IMR-90 (cell line): Measurements from ENCODE around the gene RAI1. TPM values are rescaled to one million over a fixed set of nuclear protein-coding genes. Genes with fewer than 3 reads are reported as not detected.
"Not testable (repeated sequence)": the region's sequence is repeated elsewhere in the genome, so short reads cannot be mapped to it uniquely, and the experiment has no call there.

ENCODE experiments used
- ATAC-seq: fragments of 200-7000 bp; cut with Tn5 transposase; 2 replicates; pipeline ENCODE4 v1.9.1; 2020; ENCODE audit warnings: low read depth, mild to moderate bottlenecking, moderate library complexity
- BruUV-seq: library from RNA; stranded (reverse); fragments of 400-500 nt; replicated peaks from 2 replicates; lab custom pipeline; 2021; lab: Mats Ljungman, UMichigan
- CTCF ChIA-PET: fragments of 300-600 bp; formaldehyde crosslinking; extraction: SDS; loops from one replicate; lab custom pipeline; 2021; ENCODE audit warnings: antibody characterized with exemption; lab: Yijun Ruan, JAX
- POLR2A ChIA-PET: fragments of 300-600 bp; sonication (Branson Sonifier 250); formaldehyde crosslinking; loops from one replicate; lab custom pipeline; 2022; ENCODE audit warnings: antibody characterized with exemption; ENCODE audit not compliant: unreplicated experiment; lab: Charles Lee
- DNase-seq: peaks from one replicate; pipeline ENCODE4 v3.0.0; 2013
- H2AFZ ChIP-seq: replicated peaks from 2 replicates; pipeline ENCODE3; 2013; ENCODE audit warnings: low read length, mild to moderate bottlenecking; ENCODE audit not compliant: poor library complexity
- H2AK5ac ChIP-seq: 2 replicates; pipeline ENCODE4 v1.6.1; 2013; ENCODE audit warnings: low read depth, low read length, inconsistent platforms
- H2AK9ac ChIP-seq: replicated peaks from 2 replicates; pipeline ENCODE3; 2013; ENCODE audit warnings: mild to moderate bottlenecking, low read depth, low read length, moderate library complexity; ENCODE audit not compliant: poor library complexity
- H2BK120ac ChIP-seq: 2 replicates; pipeline ENCODE4 v1.6.1; 2013; ENCODE audit warnings: low read depth, low read length, inconsistent platforms
- H2BK15ac ChIP-seq: 3 replicates; pipeline ENCODE4 v1.6.1; 2013; ENCODE audit warnings: low read depth, low read length, inconsistent platforms
- H2BK20ac ChIP-seq: 2 replicates; pipeline ENCODE4 v1.6.1; 2013; ENCODE audit warnings: low read depth, mild to moderate bottlenecking, inconsistent platforms, low read length, moderate library complexity
- H2BK5ac ChIP-seq: 2 replicates; pipeline ENCODE4 v1.6.1; 2013; ENCODE audit warnings: mild to moderate bottlenecking, low read depth, low read length, inconsistent platforms; ENCODE audit not compliant: poor library complexity, severe bottlenecking
- H3K14ac ChIP-seq: replicated peaks from 2 replicates; pipeline ENCODE4 v1.6.1; 2013; ENCODE audit warnings: low read depth, low read length, inconsistent platforms
- H3K18ac ChIP-seq: 2 replicates; pipeline ENCODE4 v1.6.1; 2013; ENCODE audit warnings: low read depth, low read length, control low read depth
- H3K23ac ChIP-seq: 2 replicates; pipeline ENCODE4 v1.6.1; 2013; ENCODE audit warnings: low read depth, low read length, inconsistent platforms
- H3K27ac ChIP-seq: 2 replicates; pipeline ENCODE4 v1.5.1; 2013; ENCODE audit warnings: mild to moderate bottlenecking, control low read depth, low read length; ENCODE audit not compliant: insufficient read depth
- H3K27me3 ChIP-seq: 2 replicates; pipeline ENCODE4 v1.6.1; 2013; ENCODE audit warnings: low read length; ENCODE audit not compliant: control insufficient read depth, insufficient read depth
- H3K36me3 ChIP-seq: 2 replicates; pipeline ENCODE4 v1.6.1; 2013; ENCODE audit warnings: low read length, mixed read lengths; ENCODE audit not compliant: control insufficient read depth, insufficient read depth
- H3K4ac ChIP-seq: 2 replicates; pipeline ENCODE4 v1.6.1; 2013; ENCODE audit warnings: low read depth, low read length, inconsistent platforms
- H3K4me1 ChIP-seq: 2 replicates; pipeline ENCODE4 v1.6.1; 2013; ENCODE audit warnings: low read length, mixed read lengths; ENCODE audit not compliant: control insufficient read depth, insufficient read depth
- H3K4me2 ChIP-seq: 2 replicates; pipeline ENCODE4 v1.6.1; 2013; ENCODE audit warnings: low read depth, mild to moderate bottlenecking, control low read depth, low read length, moderate library complexity
- H3K4me3 ChIP-seq: 2 replicates; pipeline ENCODE4 v1.5.1; 2013; ENCODE audit warnings: low read depth, mild to moderate bottlenecking, control low read depth, low read length, moderate library complexity; ENCODE audit not compliant: insufficient read depth
- H3K56ac ChIP-seq: 2 replicates; pipeline ENCODE4 v1.6.1; 2013; ENCODE audit warnings: low read length, inconsistent platforms; ENCODE audit not compliant: insufficient read depth; ENCODE audit errors: extremely low read depth
- H3K79me1 ChIP-seq, 2 experiments: 2 replicates each; pipeline ENCODE4 v1.6.1; 2013; ENCODE audit warnings: low read length in 2 of 2, inconsistent platforms in 1 of 2, low read depth in 1 of 2
- H3K9ac ChIP-seq: 2 replicates; pipeline ENCODE4 v1.6.1; 2013; ENCODE audit warnings: low read depth, low read length, control low read depth
- H3K9me1 ChIP-seq: 2 replicates; pipeline ENCODE4 v1.6.1; 2013; ENCODE audit warnings: low read length, inconsistent platforms; ENCODE audit not compliant: insufficient read depth
- H3K9me3 ChIP-seq: 2 replicates; pipeline ENCODE4 v1.6.1; 2013; ENCODE audit warnings: low read length; ENCODE audit not compliant: control insufficient read depth, insufficient read depth
- H4K20me1 ChIP-seq: 2 replicates; pipeline ENCODE4 v1.6.1; 2013; ENCODE audit warnings: low read length, inconsistent platforms; ENCODE audit not compliant: insufficient read depth
- H4K5ac ChIP-seq: 2 replicates; pipeline ENCODE4 v1.6.1; 2013; ENCODE audit warnings: mild to moderate bottlenecking, low read depth, low read length, control low read depth
- H4K8ac ChIP-seq, 2 experiments: 2 replicates each; pipeline ENCODE4 v1.6.1; 2013; ENCODE audit warnings: low read depth in 2 of 2, low read length in 2 of 2, control low read depth in 1 of 2, inconsistent platforms in 1 of 2
- H4K91ac ChIP-seq: 2 replicates; pipeline ENCODE4 v1.6.1; 2013; ENCODE audit warnings: low read depth, low read length, inconsistent platforms; ENCODE audit not compliant: insufficient read depth
- WGBS, 2 experiments: methylation state at CpG; one replicate each; pipeline versions ENCODE4 v1.1.5 to v1.1.7; 2013; ENCODE audit warnings: missing lambda C conversion rate in 2 of 2; ENCODE audit not compliant: insufficient read length in 1 of 2; ENCODE audit errors: extremely low coverage in 2 of 2; 5-methylcytosine and 5-hydroxymethylcytosine counted together
- dilution Hi-C: fragments of 300-500 bp; cut with HindIII; formaldehyde crosslinking; loops from one replicate; pipeline ENCODE4 v1.14.3; 2018; ENCODE audit warnings: low sequenced_read_pairs; ENCODE audit not compliant: unreplicated experiment
- in situ Hi-C: fragments of 300-500 bp; cut with MboI; formaldehyde crosslinking; loops from 3 replicates; pipeline ENCODE4 v1.14.3; 2019; ENCODE audit warnings: low sequenced_read_pairs, inconsistent platforms, mixed read lengths
- intact Hi-C: fragments of 100-400 bp; cut with micrococcal nuclease; formaldehyde crosslinking; loops from 2 replicates; pipeline ENCODE4 v1.10.0; 2022
- polyA plus RNA-seq, 3 experiments: library from polyadenylated mRNA; depleted of rRNA; stranded (reverse); fragments of >200 nt; gene quantifications; 2 replicates each; pipeline ENCODE4 v1.2.3, GENCODE V29; 2012; ENCODE audit warnings: low replicate concordance in 1 of 3
- total RNA-seq: library from RNA; depleted of rRNA; stranded (reverse); fragments of >200 nt; gene quantifications from 2 replicates; pipeline ENCODE4 v1.2.3, GENCODE V29; 2012

Gene RAI1
- total and polyA plus RNA-seq, 2 of the 4 experiments (the other 2 are of a cell fraction): 1.8 to 10.5 TPM

GRCh38 chr17:17635537-17636271 is 45.6 kb upstream of the RAI1 start:
- H4K8ac ChIP-seq, H3K9ac ChIP-seq, DNase-seq, H2BK120ac ChIP-seq, POLR2A ChIA-PET, H3K27ac ChIP-seq, H2BK5ac ChIP-seq, H3K9me3 ChIP-seq, BruUV-seq, H3K18ac ChIP-seq, H2AK9ac ChIP-seq, H3K4me2 ChIP-seq, dilution Hi-C loops, H3K14ac ChIP-seq, H3K23ac ChIP-seq, ATAC-seq, H4K91ac ChIP-seq, H2BK20ac ChIP-seq, H3K4ac ChIP-seq, H3K56ac ChIP-seq, H3K4me1 ChIP-seq, H3K4me3 ChIP-seq, H2AK5ac ChIP-seq, H2AFZ ChIP-seq, CTCF ChIA-PET, H3K36me3 ChIP-seq, intact Hi-C loops, H3K79me1 ChIP-seq, H2BK15ac ChIP-seq, H4K5ac ChIP-seq, H3K9me1 ChIP-seq, H4K20me1 ChIP-seq: not testable (repeated sequence)
- H3K27me3 ChIP-seq: peaks cover 18% of the 10 kb centered on the region
- 86% methylated on average over 2 of the region's 15 CpGs; no CpG with 5 or more reads in 1 of the 2 experiments for WGBS, 2 experiments
- in situ Hi-C loops: loop anchor here (25.0 kb wide), 1 partner anchor 623 kb away; no protein-coding TSS in a partner anchor
